IgD-negative memory B cell (primary cell): ENCODE data around the gene ARRB2. TPM values are rescaled to one million over a fixed set of nuclear protein-coding genes. Genes with fewer than 3 reads are reported as not detected.

Experiments used
- H3K27ac Mint-ChIP-seq, 3 donors: one replicate each; pipeline ENCODE4 v1.8.0; 2020 to 2022; ENCODE audit warnings: mild to moderate bottlenecking in 3 of 3, mixed read lengths in 3 of 3, moderate library complexity in 1 of 3
- H3K27me3 Mint-ChIP-seq: one replicate; pipeline ENCODE4 v1.8.0; 2021; ENCODE audit warnings: mixed read lengths
- H3K36me3 Mint-ChIP-seq: one replicate; pipeline ENCODE4 v1.8.0; 2020; ENCODE audit warnings: mild to moderate bottlenecking, mixed read lengths
- H3K4me1 Mint-ChIP-seq, 3 donors: one replicate each; pipeline ENCODE4 v1.8.0; 2020 to 2022; ENCODE audit warnings: mixed read lengths in 3 of 3, mild to moderate bottlenecking in 1 of 3
- H3K4me3 Mint-ChIP-seq, 4 donors: one replicate each; pipeline ENCODE4 v1.8.0; 2020 to 2022; ENCODE audit warnings: mild to moderate bottlenecking in 4 of 4, mixed read lengths in 4 of 4, moderate library complexity in 3 of 4
- H3K9me3 Mint-ChIP-seq, 3 donors: one replicate each; pipeline ENCODE4 v1.8.0; 2020 to 2021; ENCODE audit warnings: mixed read lengths in 3 of 3, mild to moderate bottlenecking in 1 of 3
- polyA plus RNA-seq: library from polyadenylated mRNA; unstranded; fragments of 300-500 nt; fragmentation: Illumina TruSeq; gene quantifications from one replicate; pipeline ENCODE4 v1.2.3, GENCODE V29; 2021

ARRB2 gene
- polyA plus RNA-seq, 1 donor from 2014 or later, result 21.5 TPM

GRCh38 chr17:4728124-4728523, 17.7 kb downstream of the ARRB2 start:
- Mint-ChIP-seq H3K4me1 (peaks cover 15 to 20% (median 18%) of the 10 kb centered on the region in 3 donors), H3K36me3 (no peaks in the 10 kb centered on the region), H3K4me3 (peak overlapping the region in 1 of 4 donors; percentile 12), H3K9me3 (no peaks in the 10 kb centered on the region), H3K27ac (no peak overlapping the region), H3K27me3 (no peaks in the 10 kb centered on the region)

DNA sequence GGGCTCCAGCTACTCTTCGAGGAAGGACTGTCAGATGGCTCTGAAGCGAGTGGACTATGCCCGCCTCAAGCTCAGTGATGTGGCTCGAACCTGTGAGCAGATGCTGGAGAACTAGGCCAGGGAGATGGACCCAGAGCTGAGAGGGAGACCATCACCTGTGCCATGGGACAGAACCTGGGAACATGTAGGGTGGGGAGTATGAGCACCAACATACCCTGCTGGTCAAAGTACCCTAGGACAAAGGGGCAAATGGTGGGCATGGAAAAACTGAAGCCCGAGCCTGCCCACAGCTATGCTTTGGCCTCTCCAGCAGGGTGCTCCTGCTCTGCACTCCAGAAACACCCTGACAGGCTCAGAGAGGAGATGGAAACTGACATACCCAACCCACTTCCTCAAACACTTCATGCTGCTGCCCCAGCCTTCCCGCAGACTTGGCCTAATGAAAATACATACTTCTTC, 22.7 kb downstream of the ARRB2 start:
- H3K27ac Mint-ChIP-seq, result peak overlapping the region; percentile 70 to 94 (median 92)
- H3K4me3 Mint-ChIP-seq, result peak overlapping the region; percentile 41 to 89 (median 74)
- H3K4me1 Mint-ChIP-seq, result peaks cover 20 to 40% (median 22%) of the 10 kb centered on the region in 3 donors

DNA sequence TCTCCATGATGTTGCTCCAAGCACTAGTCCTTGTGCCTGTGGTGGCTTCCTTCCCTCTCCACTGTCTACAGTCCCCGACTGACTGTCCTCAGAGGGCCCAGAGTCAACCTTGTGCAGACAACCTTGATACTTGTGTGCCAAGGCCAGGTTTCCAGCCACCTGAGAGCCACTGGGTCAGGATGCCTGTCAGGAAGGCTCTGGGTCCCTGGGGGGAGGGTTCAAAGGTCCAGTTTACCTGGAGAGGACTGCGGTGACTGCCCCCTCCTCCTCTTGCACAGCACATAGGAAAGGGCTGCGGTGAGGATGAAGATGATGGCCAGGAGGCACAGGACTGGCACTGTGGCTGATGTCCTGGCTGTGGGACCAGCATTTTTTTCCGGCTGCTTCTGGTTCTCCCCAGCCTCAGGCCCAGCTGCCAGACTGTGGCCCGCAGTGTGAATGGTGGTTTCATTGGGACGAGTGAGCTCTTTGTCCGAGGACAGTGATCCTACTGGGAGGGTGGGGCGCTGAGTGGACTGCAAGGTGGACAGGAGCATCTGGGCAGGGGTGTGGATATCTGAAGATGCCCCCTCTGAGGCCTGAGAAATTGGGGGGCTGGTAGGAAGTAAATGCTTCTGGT, 24.5 kb downstream of the ARRB2 start:
- Mint-ChIP-seq H3K9me3 (no peaks in the 10 kb centered on the region), H3K4me3 (peak overlapping the region in 1 of 4 donors; percentile 20), H3K27me3 (no peaks in the 10 kb centered on the region), H3K36me3 (peaks cover 2% of the 10 kb centered on the region), H3K4me1 (peaks cover 22 to 46% (median 28%) of the 10 kb centered on the region in 3 donors), H3K27ac (peak overlapping the region in 2 of 3 donors; percentile 43 to 94)

More for the DNA sequence above, 22.7 kb downstream of the ARRB2 start:
- H3K36me3 Mint-ChIP-seq, result peaks cover 2% of the 10 kb centered on the region
- H3K9me3 Mint-ChIP-seq, result no peaks in the 10 kb centered on the region
- H3K27me3 Mint-ChIP-seq, result no peaks in the 10 kb centered on the region

- Mint-ChIP-seq H3K36me3 (peaks cover 2% of the 10 kb centered on the region), H3K27ac (peak overlapping the region; percentile 43 to 72 (median 59)), H3K4me1 (peaks cover 24 to 46% (median 31%) of the 10 kb centered on the region in 3 donors), H3K9me3 (no peaks in the 10 kb centered on the region), H3K4me3 (peak overlapping the region in 3 of 4 donors; percentile 13 to 28 (median 20)), H3K27me3 (no peaks in the 10 kb centered on the region)
Observed at GRCh38 chr17:4735876-4736651, 25.6 kb downstream of the ARRB2 start.

GRCh38 chr17:4738136-4739121, 28.0 kb downstream of the ARRB2 start:
- H3K27me3 Mint-ChIP-seq, result peaks cover 1% of the 10 kb centered on the region
- peaks cover 12 to 33% (median 22%) of the 10 kb centered on the region in 3 donors for H3K4me1 Mint-ChIP-seq
- peak overlapping the region; percentile 84 to 97 (median 96) for H3K27ac Mint-ChIP-seq
- H3K36me3 Mint-ChIP-seq, result peaks cover 1% of the 10 kb centered on the region
- no peaks in the 10 kb centered on the region for H3K9me3 Mint-ChIP-seq
- H3K4me3 Mint-ChIP-seq, result peak overlapping the region; percentile 86 to 97 (median 94)

GRCh38 chr17:4739122-4740024, 28.9 kb downstream of the ARRB2 start, which contains the start of the genes CXCL16 and ZMYND15:
CXCL16 (minus strand) TSS chr17:4739928; CDS start chr17:4739339, 589 bp downstream.
ZMYND15 (plus strand) TSS chr17:4739833; CDS start chr17:4740549, 716 bp downstream.
- no peaks in the 10 kb centered on the region for H3K36me3 Mint-ChIP-seq
- peaks cover 7 to 25% (median 19%) of the 10 kb centered on the region in 3 donors for H3K4me1 Mint-ChIP-seq
- peaks cover 6% of the 10 kb centered on the region for H3K27me3 Mint-ChIP-seq
- H3K9me3 Mint-ChIP-seq, result no peaks in the 10 kb centered on the region
- peak within 1 kb of the TSS; percentile 86 to 97 (median 94) for H3K4me3 Mint-ChIP-seq
- peak within 1 kb of the TSS; percentile 84 to 97 (median 96) for H3K27ac Mint-ChIP-seq

DNA sequence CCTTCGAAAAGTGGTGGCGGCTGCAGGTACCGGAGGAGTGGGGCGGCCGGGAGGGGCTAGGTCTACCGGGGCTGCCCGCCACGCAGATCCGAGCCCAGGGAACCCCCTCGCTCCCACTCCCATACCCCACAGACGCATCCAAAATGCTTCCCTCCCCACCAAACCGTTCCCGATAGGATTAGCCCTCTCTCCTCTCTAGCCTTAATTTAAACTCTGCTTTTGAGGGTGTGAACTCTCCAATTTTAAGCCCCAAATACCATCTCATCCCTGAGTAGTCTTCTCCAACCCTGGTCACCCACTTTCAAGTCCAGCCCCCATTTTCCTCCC, 29.6 kb downstream of the ARRB2 start:
- peak overlapping the region in 2 of 3 donors; percentile 85 to 86 for H3K27ac Mint-ChIP-seq
- peaks cover 6% of the 10 kb centered on the region for H3K27me3 Mint-ChIP-seq

DNA sequence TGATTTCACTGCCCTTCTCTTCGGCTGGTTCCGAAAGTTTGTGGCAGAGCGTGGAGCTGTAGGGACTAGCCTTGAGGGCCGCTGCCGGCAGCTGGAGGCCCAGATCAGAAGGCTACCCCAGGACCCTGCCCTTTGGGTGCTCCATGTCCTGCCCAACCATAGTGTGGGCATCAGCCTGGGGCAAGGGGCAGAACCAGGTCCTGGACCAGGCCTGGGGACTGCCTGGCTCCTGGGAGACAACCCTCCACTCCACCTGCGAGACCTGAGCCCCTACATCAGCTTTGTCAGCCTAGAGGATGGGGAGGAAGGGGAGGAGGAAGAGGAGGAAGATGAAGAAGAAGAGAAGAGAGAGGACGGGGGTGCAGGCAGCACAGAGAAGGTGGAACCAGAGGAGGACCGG, 30.2 kb downstream of the ARRB2 start:
- Mint-ChIP-seq H3K27me3 (peaks cover 10% of the 10 kb centered on the region), H3K4me3 (peak overlapping the region; percentile 78 to 95 (median 88)), H3K36me3 (no peaks in the 10 kb centered on the region), H3K27ac (peak overlapping the region in 2 of 3 donors; percentile 85 to 86), H3K4me1 (peaks cover 8 to 19% (median 16%) of the 10 kb centered on the region in 3 donors), H3K9me3 (no peaks in the 10 kb centered on the region)

More for the DNA sequence above, 29.6 kb downstream of the ARRB2 start:
- Mint-ChIP-seq H3K36me3 (no peaks in the 10 kb centered on the region), H3K4me3 (peak overlapping the region; percentile 78 to 95 (median 88)), H3K4me1 (peaks cover 5 to 22% (median 19%) of the 10 kb centered on the region in 3 donors), H3K9me3 (no peaks in the 10 kb centered on the region)

DNA sequence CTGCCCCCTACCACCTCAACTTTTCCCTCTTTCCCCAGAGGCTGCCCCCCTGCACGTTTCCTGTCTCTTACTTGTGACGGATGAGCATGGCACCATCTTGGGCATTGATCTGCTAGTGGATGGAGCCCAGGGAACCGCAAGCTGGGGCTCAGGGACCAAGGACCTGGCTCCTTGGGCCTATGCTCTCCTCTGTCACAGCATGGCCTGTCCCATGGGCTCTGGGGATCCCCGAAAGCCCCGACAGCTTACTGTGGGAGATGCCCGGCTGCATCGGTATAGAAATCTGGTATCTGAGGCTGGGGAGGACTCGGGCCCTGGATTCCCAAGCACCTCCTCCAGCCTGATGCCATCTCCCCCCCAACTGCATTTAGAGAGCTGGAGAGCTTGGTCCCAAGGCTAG, 31.1 kb downstream of the ARRB2 start:
- no peaks in the 10 kb centered on the region for H3K9me3 Mint-ChIP-seq
- H3K27ac Mint-ChIP-seq, result no peak overlapping the region
- peaks cover 11% of the 10 kb centered on the region for H3K27me3 Mint-ChIP-seq
- peak overlapping the region in 2 of 4 donors; percentile 55 to 74 for H3K4me3 Mint-ChIP-seq
- peaks cover 8 to 15% (median 13%) of the 10 kb centered on the region in 3 donors for H3K4me1 Mint-ChIP-seq
- H3K36me3 Mint-ChIP-seq, result no peaks in the 10 kb centered on the region

DNA sequence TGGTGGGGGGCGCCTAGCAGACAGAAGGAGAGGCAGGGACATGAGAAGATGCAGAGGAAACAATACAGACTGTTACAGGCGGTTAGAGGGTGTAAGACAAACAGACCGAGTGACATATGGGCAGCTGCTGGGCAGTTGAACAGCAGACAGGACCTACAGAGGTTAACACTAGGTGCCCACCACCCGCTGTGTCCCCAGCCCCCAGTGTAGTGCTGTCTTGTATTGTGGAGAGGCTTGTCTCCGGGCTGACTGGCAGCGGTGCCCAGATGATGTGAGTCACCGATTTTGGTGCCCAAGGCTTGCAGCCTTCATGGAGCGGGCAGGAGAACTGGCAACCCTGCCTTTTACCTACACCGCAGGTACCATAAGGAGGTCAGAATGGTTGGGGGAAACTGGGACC, 31.7 kb downstream of the ARRB2 start:
- H3K36me3 Mint-ChIP-seq, result no peaks in the 10 kb centered on the region
- peaks cover 14% of the 10 kb centered on the region for H3K27me3 Mint-ChIP-seq
- peaks cover 6 to 16% (median 12%) of the 10 kb centered on the region in 3 donors for H3K4me1 Mint-ChIP-seq
- H3K27ac Mint-ChIP-seq, result peak overlapping the region in 1 of 3 donors; percentile 32
- H3K4me3 Mint-ChIP-seq, result peak overlapping the region in 2 of 4 donors; percentile 48 to 74
- no peaks in the 10 kb centered on the region for H3K9me3 Mint-ChIP-seq

DNA sequence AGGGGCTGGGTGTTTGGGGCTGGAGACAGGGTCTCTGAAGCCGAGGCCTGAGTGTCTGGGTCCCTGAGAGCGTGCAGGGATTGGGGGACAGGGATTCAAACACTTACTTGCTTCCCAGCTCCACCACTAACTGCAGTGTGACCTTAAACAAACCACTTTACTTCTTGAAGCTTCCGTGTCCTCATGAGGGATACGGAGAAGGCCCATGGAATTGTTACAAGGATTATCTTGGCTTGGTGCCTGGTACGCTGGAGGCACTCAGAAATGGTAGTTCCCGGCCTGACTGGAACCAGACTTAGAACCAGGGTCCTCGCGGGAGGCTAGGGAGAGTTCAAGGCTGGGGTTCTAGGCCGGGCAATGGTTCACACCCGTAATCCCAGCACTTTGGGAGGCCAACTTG, 32.2 kb downstream of the ARRB2 start:
- no peaks in the 10 kb centered on the region for H3K9me3 Mint-ChIP-seq
- H3K4me3 Mint-ChIP-seq, result peak overlapping the region in 1 of 4 donors; percentile 74
- H3K27me3 Mint-ChIP-seq, result peaks cover 14% of the 10 kb centered on the region
- H3K4me1 Mint-ChIP-seq, result peaks cover 6 to 16% (median 13%) of the 10 kb centered on the region in 3 donors
- H3K27ac Mint-ChIP-seq, result peak overlapping the region in 1 of 3 donors; percentile 32
- H3K36me3 Mint-ChIP-seq, result no peaks in the 10 kb centered on the region

DNA sequence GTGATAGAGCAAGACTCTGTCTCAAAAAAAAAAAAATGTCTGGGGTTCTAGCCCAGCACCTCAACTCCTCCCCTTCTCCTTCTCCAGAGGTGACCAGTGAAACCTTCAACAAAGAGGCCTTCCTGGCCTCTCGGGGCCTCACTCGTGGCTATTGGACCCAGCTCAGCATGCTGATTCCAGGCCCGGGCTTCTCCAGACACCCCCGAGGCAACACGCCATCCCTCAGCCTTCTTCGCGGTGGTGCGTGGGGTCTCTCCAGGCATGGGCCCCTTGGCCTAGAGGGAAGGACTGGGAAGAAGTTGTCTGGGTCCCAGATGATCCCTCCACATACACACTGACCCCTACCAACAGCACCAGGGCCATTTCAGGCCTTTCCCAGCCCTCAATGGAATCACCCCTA, 32.8 kb downstream of the ARRB2 start:
- peak overlapping the region in 1 of 4 donors; percentile 74 for H3K4me3 Mint-ChIP-seq
- H3K27ac Mint-ChIP-seq, result peak overlapping the region in 1 of 3 donors; percentile 89
- no peaks in the 10 kb centered on the region for H3K36me3 Mint-ChIP-seq
- peaks cover 14% of the 10 kb centered on the region for H3K27me3 Mint-ChIP-seq
- H3K4me1 Mint-ChIP-seq, result peaks cover 10 to 20% (median 16%) of the 10 kb centered on the region in 3 donors
- no peaks in the 10 kb centered on the region for H3K9me3 Mint-ChIP-seq

DNA sequence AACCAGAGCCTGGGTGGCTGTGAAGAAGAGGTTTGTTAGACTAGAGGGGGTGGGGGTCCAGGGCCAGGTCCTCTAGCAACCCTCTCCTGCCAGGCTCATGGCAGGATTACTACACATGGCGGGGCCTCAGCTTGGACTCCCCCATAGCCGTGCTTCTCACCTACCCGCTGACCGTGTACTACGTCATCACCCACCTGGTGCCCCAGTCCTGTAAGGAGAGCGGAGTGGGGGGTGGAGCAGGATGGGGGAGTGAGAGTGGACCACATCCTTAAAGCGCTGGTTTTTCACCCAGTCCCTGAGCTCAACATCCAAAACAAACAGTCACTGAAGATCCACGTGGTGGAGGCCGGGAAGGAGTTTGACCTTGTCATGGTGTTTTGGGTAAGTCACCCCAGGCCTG, 33.5 kb downstream of the ARRB2 start:
- Mint-ChIP-seq H3K9me3 (no peaks in the 10 kb centered on the region), H3K27me3 (peaks cover 17% of the 10 kb centered on the region), H3K4me1 (peaks cover 9 to 16% (median 10%) of the 10 kb centered on the region in 3 donors), H3K36me3 (no peaks in the 10 kb centered on the region), H3K4me3 (peak overlapping the region in 1 of 4 donors; percentile 39), H3K27ac (peak overlapping the region in 1 of 3 donors; percentile 89)
